Measurements from ENCODE around the gene PHTF2.
"Not testable (repeated sequence)": the region's sequence is repeated elsewhere in the genome, so short reads cannot be mapped to it uniquely, and the experiment has no call there.

PHTF2 gene

GRCh38 chr7:77798394-77799077 lies at the start of gene PHTF2, which contains the start of gene TMEM60:
PHTF2 (plus strand) TSS chr7:77798773.
TMEM60 (minus strand) TSS chr7:77798434; CDS start chr7:77794373, 4,061 bp downstream.
- DNase-seq (ENCODE audit: low read depth): peak; percentile 88

- no peak for DNase-seq (ENCODE audit: low read depth)
Measured at GRCh38 chr7:77752016-77752415, 46.6 kb upstream of the PHTF2 start.

GRCh38 chr7:77753173-77753572 lies 45.4 kb upstream of the PHTF2 start:
- DNase-seq (ENCODE audit: low read depth): no peak

- no peak for DNase-seq (ENCODE audit: low read depth)
Measured at GRCh38 chr7:77757589-77757988, 41.0 kb upstream of the PHTF2 start.

GRCh38 chr7:77759294-77759889 lies 39.2 kb upstream of the PHTF2 start:
- DNase-seq (ENCODE audit: low read depth): peak; percentile 67

- DNase-seq (ENCODE audit: low read depth): no peak
Measured at GRCh38 chr7:77760809-77761453, 37.6 kb upstream of the PHTF2 start.

GRCh38 chr7:77765481-77765880 lies 33.1 kb upstream of the PHTF2 start:
- DNase-seq (ENCODE audit: low read depth): no peak

GRCh38 chr7:77765906-77766800 lies 32.4 kb upstream of the PHTF2 start:
- DNase-seq (ENCODE audit: low read depth): no peak

GRCh38 chr7:77766801-77767605 lies 31.6 kb upstream of the PHTF2 start:
- no peak for DNase-seq (ENCODE audit: low read depth)

GRCh38 chr7:77770316-77770715 lies 28.3 kb upstream of the PHTF2 start:
- no peak for DNase-seq (ENCODE audit: low read depth)

- no peak for DNase-seq (ENCODE audit: low read depth)
Measured at GRCh38 chr7:77771901-77772300, 26.7 kb upstream of the PHTF2 start.

GRCh38 chr7:77778535-77778934 lies 20.0 kb upstream of the PHTF2 start:
- no peak for DNase-seq (ENCODE audit: low read depth)

- DNase-seq (ENCODE audit: low read depth): no peak
Measured at GRCh38 chr7:77782383-77782782, 16.2 kb upstream of the PHTF2 start.

GRCh38 chr7:77783111-77783510 lies 15.5 kb upstream of the PHTF2 start:
- DNase-seq (ENCODE audit: low read depth): no peak

- no peak for DNase-seq (ENCODE audit: low read depth)
Measured at GRCh38 chr7:77783545-77783944, 15.0 kb upstream of the PHTF2 start.

GRCh38 chr7:77784426-77784825 lies 14.1 kb upstream of the PHTF2 start:
- DNase-seq (ENCODE audit: low read depth): not testable (repeated sequence)

- DNase-seq (ENCODE audit: low read depth): no peak
Measured at GRCh38 chr7:77786018-77786417, 12.6 kb upstream of the PHTF2 start.

GRCh38 chr7:77786741-77787140 lies 11.8 kb upstream of the PHTF2 start:
- no peak for DNase-seq (ENCODE audit: low read depth)

- DNase-seq (ENCODE audit: low read depth): no peak
Measured at GRCh38 chr7:77788327-77788902, 10.2 kb upstream of the PHTF2 start.

GRCh38 chr7:77791336-77791735 lies 7.2 kb upstream of the PHTF2 start:
- DNase-seq (ENCODE audit: low read depth): no peak

GRCh38 chr7:77791956-77792355 lies 6.6 kb upstream of the PHTF2 start:
- no peak for DNase-seq (ENCODE audit: low read depth)

Data from activated gamma-delta T cell treated with anti-CD3 and anti-CD28 coated beads, Interleukin-2, amount 50 U/mL, for 16 hours (primary cell).